Tibial nerve (tissue), 4 donors: ENCODE measurements around the gene PLB1. TPM values are rescaled to one million over a fixed set of nuclear protein-coding genes. Genes with fewer than 3 reads are reported as not detected.

Experiments
- DNase-seq, 2 donors: peaks; one replicate each; pipeline ENCODE4 v3.0.0-alpha.2; 2019; ENCODE audit warnings: low spot score in 2 of 2
- H3K27ac ChIP-seq, 4 donors: fragments of 200-600 bp; sonication (generic) in 3 of 4; one replicate each; pipeline ENCODE4 v1.5.1; 2017 to 2019; ENCODE audit warnings: mild to moderate bottlenecking in 1 of 4
- H3K27me3 ChIP-seq, 2 donors: fragments of 200-600 bp; sonication (generic) in 1 of 2; one replicate each; pipeline versions ENCODE4 v1.5.1 to v1.6.0; 2017 to 2019
- H3K36me3 ChIP-seq, 3 donors: fragments of 200-600 bp; sonication (generic); one replicate each; pipeline ENCODE4 v1.5.1; 2018 to 2019
- H3K4me1 ChIP-seq, 4 donors: fragments of 200-600 bp; sonication (generic) in 3 of 4; one replicate each; pipeline ENCODE4 v1.5.1; 2017 to 2019
- H3K4me3 ChIP-seq, 4 donors: fragments of 200-600 bp; sonication (generic) in 3 of 4; one replicate each; pipeline ENCODE4 v1.5.1; 2017 to 2019; ENCODE audit warnings: mild to moderate bottlenecking in 1 of 4, moderate library complexity in 1 of 4
- H3K9me3 ChIP-seq, 4 donors: fragments of 200-600 bp; sonication (generic) in 3 of 4; one replicate each; pipeline ENCODE4 v1.5.1; 2017 to 2019
- EP300 ChIP-seq, 2 donors: sonication (generic); formaldehyde crosslinking; IDR thresholded peaks; one replicate each; pipeline ENCODE4 v1.6.1; 2017; ENCODE audit warnings: antibody characterized with exemption in 2 of 2, mild to moderate bottlenecking in 1 of 2
- POLR2A ChIP-seq, 2 donors: fragments of 450-650 bp; IDR thresholded peaks; one replicate each; pipeline ENCODE4 v1.6.1; 2017; ENCODE audit warnings: antibody characterized with exemption in 2 of 2, mild to moderate bottlenecking in 2 of 2, moderate library complexity in 2 of 2
- WGBS, 2 donors: methylation state at CpG; one replicate each; pipeline ENCODE4 v1.1.5; 2018; 5-methylcytosine and 5-hydroxymethylcytosine counted together
- total RNA-seq, 4 donors: library from RNA; depleted of rRNA; stranded (reverse); fragments of >200 nt; gene quantifications; one replicate each; pipeline ENCODE4 v1.1.0, GENCODE V29; 2016
- TF ChIP-seq, protein P1 (sequence below), 5 experiments: fragments of 200-600 bp in 3 of 5; fragments of 450-650 bp in 2 of 5; sonication (generic) in 3 of 5; IDR thresholded peaks; one replicate each; pipeline ENCODE4 v1.5.1; 2016 to 2019; ENCODE audit warnings: antibody characterized with exemption in 5 of 5, mild to moderate bottlenecking in 3 of 5, moderate library complexity in 2 of 5

The PLB1 gene
- total RNA-seq, 4 donors from 2014 or later, result 1.7 to 8.4 (median 4.7) TPM

DNA sequence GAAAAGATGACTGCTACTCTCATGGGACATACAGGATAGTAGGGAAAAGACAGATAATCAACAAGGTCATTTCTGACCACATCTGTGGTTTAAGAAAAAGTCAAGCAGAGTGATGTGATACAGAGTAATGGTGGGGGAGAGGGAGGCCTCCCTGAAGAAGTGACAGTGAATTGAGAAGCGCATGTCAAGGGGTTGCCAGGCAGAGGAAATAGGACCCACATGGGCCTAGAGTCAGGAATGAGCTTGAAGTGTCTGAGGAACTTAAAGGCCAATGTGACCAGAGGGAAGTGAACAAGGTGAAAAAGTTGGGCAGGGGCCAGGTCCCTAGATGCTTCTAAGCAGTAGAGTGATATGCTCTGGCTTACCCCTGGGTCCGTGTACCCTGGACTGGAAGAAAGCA, 142.2 kb downstream of the PLB1 start:
- H3K27ac ChIP-seq, result no peak overlapping the region
- DNase-seq, result no peak
- peaks cover 0 to 40% (median 19%) of the 10 kb centered on the region in 4 donors for H3K4me1 ChIP-seq
- no peak overlapping the region for H3K4me3 ChIP-seq
- no peaks in the 10 kb centered on the region for H3K36me3 ChIP-seq
- no peaks in the 10 kb centered on the region for H3K9me3 ChIP-seq
- H3K27me3 ChIP-seq, result no peaks in the 10 kb centered on the region
- 80 to 88% methylated on average over 2 of the region's 2 CpGs for WGBS, 2 donors
- TF ChIP-seq, protein P1, sequence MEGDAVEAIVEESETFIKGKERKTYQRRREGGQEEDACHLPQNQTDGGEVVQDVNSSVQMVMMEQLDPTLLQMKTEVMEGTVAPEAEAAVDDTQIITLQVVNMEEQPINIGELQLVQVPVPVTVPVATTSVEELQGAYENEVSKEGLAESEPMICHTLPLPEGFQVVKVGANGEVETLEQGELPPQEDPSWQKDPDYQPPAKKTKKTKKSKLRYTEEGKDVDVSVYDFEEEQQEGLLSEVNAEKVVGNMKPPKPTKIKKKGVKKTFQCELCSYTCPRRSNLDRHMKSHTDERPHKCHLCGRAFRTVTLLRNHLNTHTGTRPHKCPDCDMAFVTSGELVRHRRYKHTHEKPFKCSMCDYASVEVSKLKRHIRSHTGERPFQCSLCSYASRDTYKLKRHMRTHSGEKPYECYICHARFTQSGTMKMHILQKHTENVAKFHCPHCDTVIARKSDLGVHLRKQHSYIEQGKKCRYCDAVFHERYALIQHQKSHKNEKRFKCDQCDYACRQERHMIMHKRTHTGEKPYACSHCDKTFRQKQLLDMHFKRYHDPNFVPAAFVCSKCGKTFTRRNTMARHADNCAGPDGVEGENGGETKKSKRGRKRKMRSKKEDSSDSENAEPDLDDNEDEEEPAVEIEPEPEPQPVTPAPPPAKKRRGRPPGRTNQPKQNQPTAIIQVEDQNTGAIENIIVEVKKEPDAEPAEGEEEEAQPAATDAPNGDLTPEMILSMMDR (IDR thresholded peaks at IDR 0.05), result no peak
- TF ChIP-seq EP300 (IDR thresholded peaks at IDR 0.05) (no peak), POLR2A (IDR thresholded peaks at IDR 0.05) (no peak)

DNA sequence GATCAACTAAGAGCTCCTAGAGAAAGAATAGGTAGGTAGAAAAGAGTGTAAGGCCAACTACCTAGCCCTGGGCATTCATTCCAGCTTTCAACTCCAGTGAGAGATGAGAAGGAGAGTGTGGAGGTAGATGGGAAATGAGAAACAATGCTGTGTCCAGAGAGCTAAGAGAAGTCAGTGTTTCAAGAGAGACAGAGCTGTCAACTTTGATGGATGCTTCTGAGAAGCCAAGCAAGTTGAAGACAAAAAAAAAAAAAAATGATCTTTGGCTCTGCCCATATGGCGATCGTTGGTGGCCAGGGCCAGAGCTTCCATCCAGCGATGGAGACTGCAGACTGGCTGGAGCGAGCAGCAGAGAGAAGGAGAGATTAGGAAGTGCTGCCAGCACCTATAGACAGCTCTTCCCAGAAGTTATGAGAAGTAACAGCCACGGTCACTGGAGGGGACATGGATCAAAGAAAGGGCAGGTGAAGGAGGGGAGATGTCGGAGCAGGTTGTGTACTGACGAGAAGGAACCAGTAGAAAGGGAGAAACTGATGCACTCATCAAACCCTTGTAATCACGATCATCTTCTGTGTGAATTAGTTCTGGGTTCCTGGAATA, 143.3 kb downstream of the PLB1 start:
- no peak for DNase-seq
- 78 to 91% methylated on average over 8 of the region's 8 CpGs for WGBS, 2 donors
- no peaks in the 10 kb centered on the region for H3K27me3 ChIP-seq
- H3K4me1 ChIP-seq, result peaks cover 0 to 40% (median 19%) of the 10 kb centered on the region in 4 donors
- TF ChIP-seq, protein P1 (IDR thresholded peaks at IDR 0.05), result no peak
- TF ChIP-seq EP300 (IDR thresholded peaks at IDR 0.05), result no peak
- no peak for TF ChIP-seq POLR2A (IDR thresholded peaks at IDR 0.05)
- H3K9me3 ChIP-seq, result no peaks in the 10 kb centered on the region
- no peak overlapping the region for H3K27ac ChIP-seq
- H3K36me3 ChIP-seq, result no peaks in the 10 kb centered on the region
- H3K4me3 ChIP-seq, result no peak overlapping the region

- Histone ChIP-seq H3K27ac (no peak overlapping the region), H3K4me1 (peaks cover 0 to 34% (median 13%) of the 10 kb centered on the region in 4 donors), H3K4me3 (no peak overlapping the region), H3K27me3 (no peaks in the 10 kb centered on the region), H3K36me3 (no peaks in the 10 kb centered on the region), H3K9me3 (no peaks in the 10 kb centered on the region)
- WGBS, 2 donors, result 45 to 55% methylated on average over 4 of the region's 4 CpGs
- TF ChIP-seq POLR2A (IDR thresholded peaks at IDR 0.05), result no peak
- TF ChIP-seq, protein P1 (IDR thresholded peaks at IDR 0.05), result no peak
- TF ChIP-seq EP300 (IDR thresholded peaks at IDR 0.05), result no peak
- DNase-seq, result no peak
Observed at GRCh38 chr2:28639836-28640235, 144.0 kb downstream of the PLB1 start.

- Histone ChIP-seq H3K9me3 (no peaks in the 10 kb centered on the region), H3K27me3 (no peaks in the 10 kb centered on the region), H3K36me3 (no peaks in the 10 kb centered on the region), H3K4me1 (peaks cover 0 to 28% (median 9%) of the 10 kb centered on the region in 4 donors), H3K27ac (no peak overlapping the region), H3K4me3 (no peak overlapping the region)
- 79 to 88% methylated on average over 11 to 14 of the region's 14 CpGs for WGBS, 2 donors
- DNase-seq, result no peak
- TF ChIP-seq EP300 (IDR thresholded peaks at IDR 0.05), result no peak
- TF ChIP-seq, protein P1 (IDR thresholded peaks at IDR 0.05), result no peak
- no peak for TF ChIP-seq POLR2A (IDR thresholded peaks at IDR 0.05)
Observed at GRCh38 chr2:28640260-28640907, 144.5 kb downstream of the PLB1 start.

DNA sequence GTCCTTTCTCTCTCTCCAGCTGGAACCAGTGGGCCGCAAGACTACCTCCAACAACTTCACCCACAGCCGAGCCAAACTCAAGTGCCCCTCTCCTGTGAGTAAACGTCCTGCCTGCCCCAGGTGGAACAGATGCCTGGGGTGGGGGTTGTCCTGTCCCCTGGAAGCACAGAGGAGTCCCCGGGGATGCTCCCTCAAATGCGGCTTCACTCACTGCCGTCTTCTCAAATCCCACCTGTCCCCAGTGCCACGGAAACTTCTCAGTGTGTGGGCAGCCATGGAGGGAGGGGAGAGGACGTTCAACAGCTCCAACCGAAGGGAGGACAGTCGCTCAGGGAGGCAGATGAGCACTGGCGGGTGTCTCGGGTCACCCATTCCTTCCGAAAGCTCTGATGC, 145.0 kb downstream of the PLB1 start:
- WGBS, 2 donors, result 88 to 91% methylated on average over 13 of the region's 13 CpGs
- DNase-seq, result no peak
- Histone ChIP-seq H3K9me3 (no peaks in the 10 kb centered on the region), H3K27ac (no peak overlapping the region), H3K27me3 (no peaks in the 10 kb centered on the region), H3K36me3 (no peaks in the 10 kb centered on the region), H3K4me3 (no peak overlapping the region), H3K4me1 (peaks cover 0 to 23% (median 5%) of the 10 kb centered on the region in 4 donors)
- no peak for TF ChIP-seq POLR2A (IDR thresholded peaks at IDR 0.05)
